Right lung (tissue), 10 donors: Measurements from ENCODE around the gene RIOK1. TPM values are rescaled to one million over a fixed set of nuclear protein-coding genes. Genes with fewer than 3 reads are reported as not detected.
A peak's percentile ranks its signal among the peaks of the same experiment; 100 is the strongest.
"Not testable (repeated sequence)": the region's sequence is repeated elsewhere in the genome, so short reads cannot be mapped to it uniquely, and the experiment has no call there.

Source experiments
- DNase-seq, 2 donors: peaks; one replicate each; pipeline ENCODE4 v3.0.0-alpha.2; 2013
- long read RNA-seq, 8 donors: transcript quantifications; one replicate each; lab custom pipeline, GENCODE V29; 2026
- polyA plus RNA-seq, 5 donors: library from polyadenylated mRNA; unstranded; fragments of 120-200 nt; gene quantifications; one replicate each; pipeline versions ENCODE4 v1.2.1 to v1.2.3, GENCODE V29; 2013; ENCODE audit warnings: inconsistent platforms in 1 of 5, low replicate concordance in 1 of 5; ENCODE audit not compliant: insufficient read length in 5 of 5, insufficient read depth in 1 of 5

The RIOK1 gene
- polyA plus RNA-seq = 10 to 100 TPM; 30.1 to 37.1 (median 32.6) TPM
- long read RNA-seq, donor 1, partial matches to known transcripts = 11 of 15 reads
- long read RNA-seq, donor 1, other reads (novel, unspliced or antisense) = 0 of 15 reads
- long read RNA-seq, donor 2, transcript RIOK1-202 (17 exons, 2,810 nt) = major isoform, 6 of 6 reads
- long read RNA-seq, donor 2, partial matches to known transcripts = 0 of 6 reads
- long read RNA-seq, donor 2, other reads (novel, unspliced or antisense) = 0 of 6 reads
- long read RNA-seq, donor 3, partial matches to known transcripts = 13 of 14 reads
- long read RNA-seq, donor 3, other reads (novel, unspliced or antisense) = 0 of 14 reads
- long read RNA-seq, donor 4, partial matches to known transcripts = 0 of 2 reads
- long read RNA-seq, donor 4, other reads (novel, unspliced or antisense) = 0 of 2 reads
- long read RNA-seq, donor 5, partial matches to known transcripts = 12 of 17 reads
- long read RNA-seq, donor 5, other reads (novel, unspliced or antisense) = 0 of 17 reads
- long read RNA-seq, donor 6, transcript RIOK1-202 (17 exons, 2,810 nt) = major isoform, 10 of 15 reads
- long read RNA-seq, donor 6, partial matches to known transcripts = 5 of 15 reads
- long read RNA-seq, donor 6, other reads (novel, unspliced or antisense) = 0 of 15 reads
- long read RNA-seq, donor 7, transcript RIOK1-202 (17 exons, 2,810 nt) = major isoform, 14 of 15 reads
- long read RNA-seq, donor 7, partial matches to known transcripts = 0 of 15 reads
- long read RNA-seq, donor 7, other reads (novel, unspliced or antisense) = 0 of 15 reads
- long read RNA-seq, donor 8, partial matches to known transcripts = 0 of 1 reads
- long read RNA-seq, donor 8, other reads (novel, unspliced or antisense) = 0 of 1 reads

GRCh38 chr6:7389451-7390225 lies at the start of gene RIOK1, which contains the start of gene CAGE1:
Gene RIOK1 (plus strand): TSS chr6:7389808. CDS start chr6:7390003, 195 bp downstream.
Gene CAGE1 (minus strand): TSS chr6:7389742. CDS start chr6:7387173, 2,569 bp downstream.
- DNase-seq = peak; percentile 91 to 92

- no peak for DNase-seq
These were observed 48.3 kb upstream of the RIOK1 start for GRCh38 chr6:7341271-7341670.

DNA sequence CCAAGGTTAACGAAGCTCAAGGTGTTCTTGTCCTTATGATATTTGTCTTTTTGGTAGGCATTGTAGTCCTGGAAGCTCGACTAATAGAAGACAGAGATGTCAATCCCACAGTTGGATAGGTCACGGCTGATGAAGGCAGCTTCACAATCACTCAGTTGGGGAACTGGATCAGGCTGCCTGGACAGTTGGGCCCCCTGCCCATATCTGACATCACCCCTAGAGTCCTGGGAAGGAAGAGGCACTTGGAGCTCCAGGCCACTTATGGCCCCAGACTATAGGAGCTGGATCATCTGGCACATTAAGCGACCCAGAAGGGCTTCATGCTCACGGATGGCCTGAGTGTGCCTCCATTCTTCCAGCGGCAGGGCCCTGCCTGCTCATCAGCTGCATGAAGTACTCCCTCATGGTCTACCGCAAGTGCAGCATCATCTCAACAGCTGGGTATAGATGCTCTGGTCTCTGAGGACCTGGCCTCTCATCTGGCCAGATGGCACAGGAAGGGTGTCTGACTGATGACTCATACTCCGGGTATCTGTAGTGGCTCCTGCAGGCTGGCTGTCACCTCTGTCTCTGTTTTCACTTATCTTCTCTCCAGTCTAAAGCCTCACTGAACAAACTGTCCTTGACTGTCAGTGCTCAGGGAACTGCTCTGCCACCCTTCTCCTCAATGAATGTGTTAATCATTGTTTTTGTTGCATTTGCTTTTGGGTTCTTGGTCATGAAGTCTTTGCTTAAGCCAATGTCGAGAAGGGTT lies 47.4 kb upstream of the RIOK1 start:
- no peak for DNase-seq

DNA sequence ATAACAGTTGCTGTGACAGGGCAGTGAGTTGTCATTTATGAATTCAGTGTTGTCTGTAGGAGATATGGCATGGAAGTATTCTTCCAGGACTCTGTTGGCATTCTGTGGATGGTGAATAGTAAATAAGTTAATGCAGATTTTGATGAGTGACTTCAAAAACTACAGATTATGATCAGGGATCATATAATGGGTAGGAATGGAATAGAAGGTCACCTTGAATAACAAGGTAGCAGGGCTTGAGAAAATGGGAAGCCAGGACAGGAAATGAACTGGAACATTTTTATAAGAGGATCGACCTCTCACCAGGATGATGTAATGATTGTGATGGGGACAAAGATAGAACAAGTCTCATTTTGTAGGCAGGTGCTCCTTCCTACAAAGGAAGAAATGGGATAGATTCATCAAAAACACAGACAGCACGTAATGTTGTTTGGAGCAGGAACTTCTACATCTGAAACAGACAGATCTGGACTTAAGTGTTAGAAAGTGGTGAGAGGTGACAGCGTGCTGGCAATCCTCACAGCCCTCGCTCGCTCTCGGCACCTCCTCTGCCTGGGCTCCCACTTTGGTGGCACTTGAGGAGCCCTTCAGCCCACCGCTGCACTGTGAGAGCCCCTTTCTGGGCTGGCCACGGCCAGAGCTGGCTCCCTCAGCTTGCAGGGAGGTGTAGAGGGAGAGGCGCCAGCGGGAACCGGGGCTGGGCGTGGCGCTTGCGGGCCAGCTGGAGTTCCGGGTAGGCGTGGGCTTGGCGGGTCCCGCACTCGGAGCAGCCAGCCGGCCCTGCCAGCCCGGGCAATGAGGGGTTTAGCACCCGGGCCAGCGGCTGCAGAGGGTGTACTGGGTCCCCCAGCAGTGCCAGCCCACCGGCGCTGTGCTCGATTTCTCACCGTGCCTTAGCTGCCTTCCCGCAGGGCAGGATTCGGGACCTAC lies 45.8 kb upstream of the RIOK1 start:
- DNase-seq = no peak

- not testable (repeated sequence) for DNase-seq
These were observed 44.7 kb upstream of the RIOK1 start for GRCh38 chr6:7344773-7345450.

GRCh38 chr6:7347551-7347997 lies 42.0 kb upstream of the RIOK1 start:
- not testable (repeated sequence) for DNase-seq

- not testable (repeated sequence) for DNase-seq
These were observed 39.0 kb upstream of the RIOK1 start for GRCh38 chr6:7350591-7350990.

- not testable (repeated sequence) for DNase-seq
These were observed 37.7 kb upstream of the RIOK1 start for GRCh38 chr6:7351916-7352315.

DNA sequence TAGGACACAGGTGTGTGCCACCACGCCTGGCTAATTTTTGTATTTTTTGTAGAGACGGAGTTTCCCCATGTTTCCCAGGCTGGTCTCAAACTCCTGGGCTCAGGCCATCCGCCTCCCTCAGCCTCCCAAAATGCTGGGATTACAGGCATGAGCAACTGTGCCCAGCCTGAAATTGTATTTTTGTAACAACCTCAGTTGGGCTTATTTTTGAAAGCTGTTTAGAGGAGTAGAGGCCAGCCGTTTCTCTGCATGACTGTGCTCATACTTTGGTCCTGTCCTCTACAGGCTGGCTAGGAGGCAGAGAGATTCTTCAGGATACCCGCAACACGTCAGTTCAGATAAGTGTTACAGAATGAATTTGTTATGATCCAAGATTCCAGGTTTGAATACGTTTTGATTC lies 22.2 kb upstream of the RIOK1 start:
- DNase-seq = no peak

DNA sequence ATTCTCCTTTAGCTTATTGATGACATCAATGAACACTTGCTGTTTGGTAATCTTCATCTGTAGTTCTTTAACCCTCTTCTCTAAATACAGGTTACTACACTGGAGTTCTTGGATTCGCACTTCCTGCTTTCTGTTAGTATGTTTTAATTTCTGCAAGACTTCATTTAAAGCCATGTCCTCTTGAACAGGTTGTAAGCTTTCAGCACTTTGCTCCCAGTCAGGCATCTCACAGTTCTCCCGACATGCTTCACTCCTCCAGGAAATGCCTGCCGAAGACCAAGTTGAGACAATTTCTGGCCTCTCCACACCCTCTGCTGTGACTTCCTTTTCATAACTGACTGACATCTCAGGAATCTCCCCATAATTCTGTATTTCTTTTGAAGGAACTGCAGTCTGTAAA lies 15.9 kb upstream of the RIOK1 start:
- no peak for DNase-seq

- no peak for DNase-seq
These were observed 11.6 kb upstream of the RIOK1 start for GRCh38 chr6:7377961-7378360.

- DNase-seq = no peak
These were observed 10.9 kb upstream of the RIOK1 start for GRCh38 chr6:7378740-7379139.

GRCh38 chr6:7381092-7381491 lies 8.5 kb upstream of the RIOK1 start:
- no peak for DNase-seq

GRCh38 chr6:7389162-7389450 lies 502 bp upstream of the RIOK1 start:
- no peak for DNase-seq

DNA sequence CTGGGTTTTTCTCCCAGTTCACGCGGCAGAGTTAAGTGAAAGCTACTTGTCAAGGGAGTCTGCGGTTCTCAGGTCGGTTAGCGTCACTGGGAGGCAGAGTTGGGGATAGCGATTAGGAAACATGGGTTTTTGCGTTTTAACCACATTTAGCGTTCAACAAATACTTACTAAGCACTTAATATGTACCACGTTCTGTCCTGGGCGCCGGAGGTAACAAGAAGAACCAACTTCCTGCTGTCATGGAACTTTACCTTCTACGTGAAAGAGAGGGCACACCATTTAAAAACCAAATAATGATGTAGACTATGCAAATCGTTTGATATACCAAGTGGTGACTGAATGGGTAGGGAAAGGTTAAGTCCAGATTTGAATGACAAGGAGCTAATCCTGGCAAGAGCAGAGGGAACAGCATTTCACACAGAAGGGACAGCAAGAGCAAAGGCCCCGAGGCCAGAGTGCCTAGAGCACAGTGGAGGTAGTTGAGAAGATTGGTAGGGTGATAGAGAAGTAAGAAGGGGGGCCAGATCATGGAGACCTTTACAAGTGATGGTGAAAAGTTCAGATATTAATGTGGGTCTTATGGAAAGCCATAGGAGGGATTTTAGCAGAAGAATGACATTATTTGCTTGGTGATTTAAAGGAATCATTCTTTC lies 744 bp downstream of the RIOK1 start:
- no peak for DNase-seq

DNA sequence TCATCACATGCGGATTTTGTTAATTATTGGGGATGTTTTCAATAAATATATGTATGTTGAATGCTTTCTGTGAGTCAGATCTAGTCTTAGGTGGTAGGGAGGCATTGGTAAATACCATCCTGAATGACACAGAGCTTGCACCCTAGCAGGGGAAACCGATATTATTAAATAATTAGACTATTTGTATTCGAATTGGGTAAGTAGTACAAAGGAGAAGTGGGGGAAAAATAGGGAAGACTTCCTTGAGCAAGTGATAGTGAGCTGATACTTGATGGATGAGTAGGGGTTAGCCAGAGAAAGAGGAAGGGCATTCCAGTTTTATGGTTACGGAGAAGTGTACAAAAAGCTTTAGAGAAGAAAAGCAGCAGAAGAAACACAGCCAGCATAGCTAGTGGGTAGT lies 1.5 kb downstream of the RIOK1 start:
- DNase-seq = no peak

DNA sequence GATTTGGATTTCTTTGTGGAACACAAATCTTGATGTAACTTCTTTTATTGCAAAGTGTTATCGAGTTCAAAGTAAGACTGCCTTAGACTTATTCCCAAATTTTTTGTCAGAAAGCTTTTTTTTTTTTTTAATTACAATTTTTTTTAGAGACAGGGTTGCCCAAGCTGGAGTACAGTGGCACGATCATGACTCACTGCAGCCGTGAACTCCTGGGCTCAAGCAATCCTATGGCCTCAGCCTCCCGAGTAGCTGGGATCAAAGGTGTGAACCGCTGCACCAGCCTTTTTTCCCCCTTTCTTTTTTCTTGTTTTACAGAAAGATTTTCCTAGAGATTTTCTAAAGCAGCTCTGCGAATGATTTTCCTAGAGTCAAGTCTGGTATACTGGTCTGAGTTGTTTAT lies 2.8 kb downstream of the RIOK1 start:
- no peak for DNase-seq

DNA sequence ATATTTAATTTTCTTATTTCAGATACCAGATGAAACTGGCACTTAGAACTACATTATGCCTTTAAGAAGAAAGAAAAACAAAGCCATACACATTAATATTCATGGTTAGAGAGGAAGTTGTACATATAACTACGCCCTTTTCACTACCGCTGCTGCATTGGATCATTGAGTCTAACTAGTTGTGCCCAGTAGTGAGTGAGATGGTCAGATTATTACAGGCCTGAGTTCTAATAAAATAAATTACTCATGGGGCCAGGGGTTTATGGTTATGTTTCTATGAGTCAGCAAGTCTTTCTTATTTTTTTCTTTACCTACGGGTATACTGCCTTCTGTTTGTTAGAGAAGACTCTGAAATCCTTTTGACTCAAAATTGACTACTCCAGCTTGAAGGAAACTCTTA lies 11.5 kb downstream of the RIOK1 start:
- DNase-seq = no peak

- no peak for DNase-seq
These were observed 13.1 kb downstream of the RIOK1 start for GRCh38 chr6:7402716-7403115.
